K562 (cell line): Measurements from ENCODE around the gene FOXN1. TPM values are rescaled to one million over a fixed set of nuclear protein-coding genes. Genes with fewer than 3 reads are reported as not detected.

Experiments used
- HNRNPLL ChIP-seq: fragments of 200-400 bp; formaldehyde crosslinking; IDR thresholded peaks from 2 replicates; pipeline ENCODE4 v1.6.1; 2017; ENCODE audit warnings: low read length, low read depth, mild to moderate bottlenecking; ENCODE audit not compliant: poor library complexity, severe bottlenecking
- KLF6 ChIP-seq: fragments of 250-450 bp; sonication (Bioruptor Pico); IDR thresholded peaks from 2 replicates; pipeline ENCODE4 v1.4.0; 2020; ENCODE audit warnings: mild to moderate bottlenecking, moderate library complexity, borderline replicate concordance
- LARP7 ChIP-seq: fragments of 450-650 bp; IDR thresholded peaks from 2 replicates; pipeline ENCODE4 v1.6.1; 2016
- MBD2 ChIP-seq: sonication (generic); IDR thresholded peaks from 2 replicates; pipeline ENCODE4 v1.6.1; 2016; ENCODE audit warnings: low read depth, borderline replicate concordance
- MXI1 ChIP-seq: IDR thresholded peaks from 2 replicates; pipeline ENCODE4 v1.6.1; 2011; ENCODE audit warnings: low read depth, mild to moderate bottlenecking, improper control_type of control experiment, low read length
- OTX1 ChIP-seq: fragments of 450-650 bp; formaldehyde crosslinking; IDR thresholded peaks from 2 replicates; pipeline ENCODE4 v1.4.0; 2022; ENCODE audit warnings: mild to moderate bottlenecking
- PCBP2 ChIP-seq: fragments of 200-400 bp; formaldehyde crosslinking; IDR thresholded peaks from 2 replicates; pipeline ENCODE4 v1.6.1; 2018; ENCODE audit warnings: low read length, low read depth, mild to moderate bottlenecking, moderate library complexity; ENCODE audit not compliant: poor library complexity, severe bottlenecking
- RAD51 ChIP-seq: fragments of 450-650 bp; IDR thresholded peaks from 2 replicates; pipeline ENCODE4 v1.7.1; 2016; ENCODE audit warnings: low read depth, mild to moderate bottlenecking, borderline replicate concordance
- STAG1 ChIP-seq: sonication (generic); formaldehyde crosslinking; IDR thresholded peaks from 2 replicates; pipeline ENCODE4 v1.5.0; 2020; ENCODE audit warnings: missing genetic modification reagents, borderline replicate concordance
- TBL1XR1 ChIP-seq, 2 experiments: IDR thresholded peaks; 2 replicates each; pipeline ENCODE4 v1.6.1; 2012; ENCODE audit warnings: improper control_type of control experiment in 2 of 2, low read length in 2 of 2, mild to moderate bottlenecking in 1 of 2
- TEAD1 ChIP-seq, 2 experiments: fragments of 450-650 bp in 1 of 2; sonication (generic) in 1 of 2; formaldehyde crosslinking; IDR thresholded peaks; 2 replicates each; pipeline versions ENCODE4 v1.4.0 to v1.8.0; 2020 to 2022; ENCODE audit warnings: mild to moderate bottlenecking in 2 of 2, missing genetic modification reagents in 1 of 2
- ZNF324 ChIP-seq: fragments of 250-450 bp; sonication (Bioruptor Pico); IDR thresholded peaks from 2 replicates; pipeline ENCODE4 v1.4.0; 2020; ENCODE audit warnings: mild to moderate bottlenecking
- polyA plus RNA-seq, 8 experiments: library from polyadenylated mRNA; depleted of rRNA in 4 of 8; stranded (reverse) in 5 of 8; unstranded in 3 of 8; fragments of >200 nt; fragmentation: Nextera tagmentation in 2 of 8; fragmentation: Illumina TruSeq in 1 of 8; extraction: Ambion mirVana in 2 of 8; extraction: Trizol in 1 of 8; gene quantifications; 2 replicates each; pipeline versions ENCODE4 v1.2.1 to v1.2.3, GENCODE V29; 2011 to 2014; ENCODE audit warnings: inconsistent platforms in 1 of 8, missing spikeins in 1 of 8
- total RNA-seq, 7 experiments: library from RNA; depleted of rRNA in 6 of 7; stranded (reverse); fragments of >200 nt in 6 of 7; fragmentation: Illumina TruSeq in 2 of 7; extraction: Trizol in 2 of 7; gene quantifications; 2 replicates each; pipeline versions ENCODE4 v1.2.1 to v1.2.3, GENCODE V29; 2011 to 2021; ENCODE audit warnings: low replicate concordance in 1 of 7
- TF ChIP-seq, protein P1 (sequence below), 2 experiments: fragments of 150-350 bp in 1 of 2; IDR thresholded peaks; 2 replicates each; pipeline ENCODE4 v1.6.1; 2012 to 2016; ENCODE audit warnings: low read depth in 2 of 2, low read length in 2 of 2, mild to moderate bottlenecking in 1 of 2, moderate library complexity in 1 of 2
- TF ChIP-seq, protein P2 (sequence below): fragments of 450-650 bp; IDR thresholded peaks from 2 replicates; pipeline ENCODE4 v1.6.1; 2016; ENCODE audit warnings: low read depth
- TF ChIP-seq, protein P3 (sequence below): sonication (generic); formaldehyde crosslinking; IDR thresholded peaks from 2 replicates; pipeline ENCODE4 v1.9.0; 2022; ENCODE audit warnings: mild to moderate bottlenecking, missing genetic modification reagents

Gene FOXN1
- total and polyA plus RNA-seq, 9 of the 15 experiments (the other 6 are each of a cell fraction or from before 2014, with no cell fraction given): not detected

DNA sequence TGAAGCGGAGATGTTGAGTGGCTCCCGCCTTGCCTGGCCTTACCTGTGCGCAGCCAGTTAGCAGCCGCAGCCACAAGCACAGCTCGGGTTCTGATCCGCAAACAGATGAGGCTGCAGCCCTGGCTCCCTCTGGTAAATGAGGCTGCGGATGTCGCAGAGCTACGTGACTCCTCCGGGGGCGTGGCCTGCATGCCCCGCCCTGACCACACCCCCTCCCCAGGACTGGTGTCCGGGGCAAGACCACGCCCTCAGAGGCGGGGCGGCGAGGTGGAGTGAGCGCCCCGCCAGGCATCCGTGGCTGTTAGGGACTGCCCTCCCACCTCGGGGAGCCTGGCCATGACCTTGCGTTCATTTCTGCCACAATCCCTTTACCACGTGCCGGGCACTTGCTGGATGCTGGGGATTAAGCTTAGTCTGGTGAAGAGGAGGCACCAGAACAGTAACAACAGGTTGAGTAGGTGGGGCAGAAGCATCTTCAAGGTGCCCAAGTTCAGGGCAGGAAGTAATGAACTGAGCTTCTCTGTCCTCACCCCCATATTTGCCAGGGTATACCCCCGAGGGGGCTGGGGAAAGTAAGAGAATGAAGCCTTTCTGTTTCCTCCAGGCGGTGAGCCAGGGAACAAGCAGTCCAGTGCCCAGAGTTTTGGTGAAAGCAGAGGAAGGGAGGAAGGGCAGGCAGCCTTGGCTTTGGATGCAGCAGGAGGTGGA lies 70.8 kb downstream of the FOXN1 start, which contains the start of gene ALDOC (continued):
- TF ChIP-seq, protein P1, sequence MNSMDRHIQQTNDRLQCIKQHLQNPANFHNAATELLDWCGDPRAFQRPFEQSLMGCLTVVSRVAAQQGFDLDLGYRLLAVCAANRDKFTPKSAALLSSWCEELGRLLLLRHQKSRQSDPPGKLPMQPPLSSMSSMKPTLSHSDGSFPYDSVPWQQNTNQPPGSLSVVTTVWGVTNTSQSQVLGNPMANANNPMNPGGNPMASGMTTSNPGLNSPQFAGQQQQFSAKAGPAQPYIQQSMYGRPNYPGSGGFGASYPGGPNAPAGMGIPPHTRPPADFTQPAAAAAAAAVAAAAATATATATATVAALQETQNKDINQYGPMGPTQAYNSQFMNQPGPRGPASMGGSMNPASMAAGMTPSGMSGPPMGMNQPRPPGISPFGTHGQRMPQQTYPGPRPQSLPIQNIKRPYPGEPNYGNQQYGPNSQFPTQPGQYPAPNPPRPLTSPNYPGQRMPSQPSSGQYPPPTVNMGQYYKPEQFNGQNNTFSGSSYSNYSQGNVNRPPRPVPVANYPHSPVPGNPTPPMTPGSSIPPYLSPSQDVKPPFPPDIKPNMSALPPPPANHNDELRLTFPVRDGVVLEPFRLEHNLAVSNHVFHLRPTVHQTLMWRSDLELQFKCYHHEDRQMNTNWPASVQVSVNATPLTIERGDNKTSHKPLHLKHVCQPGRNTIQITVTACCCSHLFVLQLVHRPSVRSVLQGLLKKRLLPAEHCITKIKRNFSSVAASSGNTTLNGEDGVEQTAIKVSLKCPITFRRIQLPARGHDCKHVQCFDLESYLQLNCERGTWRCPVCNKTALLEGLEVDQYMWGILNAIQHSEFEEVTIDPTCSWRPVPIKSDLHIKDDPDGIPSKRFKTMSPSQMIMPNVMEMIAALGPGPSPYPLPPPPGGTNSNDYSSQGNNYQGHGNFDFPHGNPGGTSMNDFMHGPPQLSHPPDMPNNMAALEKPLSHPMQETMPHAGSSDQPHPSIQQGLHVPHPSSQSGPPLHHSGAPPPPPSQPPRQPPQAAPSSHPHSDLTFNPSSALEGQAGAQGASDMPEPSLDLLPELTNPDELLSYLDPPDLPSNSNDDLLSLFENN (IDR thresholded peaks at IDR 0.05; ENCODE audit: low read depth in 2 of 2, low read length in 2 of 2): 0 out of 4 replicates have a peak, but pooled peaks of 1 of the 2 experiments have one; percentile 27
- TF ChIP-seq TEAD1 (CRISPR knock-in tag; IDR thresholded peaks at IDR 0.05) (no peak), PCBP2 (no peak), LARP7 (peak; percentile 66; the same call in 1 of the 2 replicates), HNRNPLL (peak; percentile 57), MXI1 (0 out of 2 replicates have a peak, but pooled peaks have one; percentile 42), KLF6 (CRISPR knock-in tag) (no peak), MBD2 (peak; percentile 44; the same call in 1 of the 2 replicates), TBL1XR1 (IDR thresholded peaks at IDR 0.05; ENCODE audit: low read length in 2 of 2) (0 out of 4 replicates have a peak, but pooled peaks of 1 of the 2 experiments have one; percentile 40), ZNF324 (no peak), OTX1 (CRISPR knock-in tag) (0 out of 2 replicates have a peak, but pooled peaks have one; percentile 7), STAG1 (CRISPR knock-in tag) (no peak), RAD51 (peak; percentile 78)
- TF ChIP-seq, protein P2, sequence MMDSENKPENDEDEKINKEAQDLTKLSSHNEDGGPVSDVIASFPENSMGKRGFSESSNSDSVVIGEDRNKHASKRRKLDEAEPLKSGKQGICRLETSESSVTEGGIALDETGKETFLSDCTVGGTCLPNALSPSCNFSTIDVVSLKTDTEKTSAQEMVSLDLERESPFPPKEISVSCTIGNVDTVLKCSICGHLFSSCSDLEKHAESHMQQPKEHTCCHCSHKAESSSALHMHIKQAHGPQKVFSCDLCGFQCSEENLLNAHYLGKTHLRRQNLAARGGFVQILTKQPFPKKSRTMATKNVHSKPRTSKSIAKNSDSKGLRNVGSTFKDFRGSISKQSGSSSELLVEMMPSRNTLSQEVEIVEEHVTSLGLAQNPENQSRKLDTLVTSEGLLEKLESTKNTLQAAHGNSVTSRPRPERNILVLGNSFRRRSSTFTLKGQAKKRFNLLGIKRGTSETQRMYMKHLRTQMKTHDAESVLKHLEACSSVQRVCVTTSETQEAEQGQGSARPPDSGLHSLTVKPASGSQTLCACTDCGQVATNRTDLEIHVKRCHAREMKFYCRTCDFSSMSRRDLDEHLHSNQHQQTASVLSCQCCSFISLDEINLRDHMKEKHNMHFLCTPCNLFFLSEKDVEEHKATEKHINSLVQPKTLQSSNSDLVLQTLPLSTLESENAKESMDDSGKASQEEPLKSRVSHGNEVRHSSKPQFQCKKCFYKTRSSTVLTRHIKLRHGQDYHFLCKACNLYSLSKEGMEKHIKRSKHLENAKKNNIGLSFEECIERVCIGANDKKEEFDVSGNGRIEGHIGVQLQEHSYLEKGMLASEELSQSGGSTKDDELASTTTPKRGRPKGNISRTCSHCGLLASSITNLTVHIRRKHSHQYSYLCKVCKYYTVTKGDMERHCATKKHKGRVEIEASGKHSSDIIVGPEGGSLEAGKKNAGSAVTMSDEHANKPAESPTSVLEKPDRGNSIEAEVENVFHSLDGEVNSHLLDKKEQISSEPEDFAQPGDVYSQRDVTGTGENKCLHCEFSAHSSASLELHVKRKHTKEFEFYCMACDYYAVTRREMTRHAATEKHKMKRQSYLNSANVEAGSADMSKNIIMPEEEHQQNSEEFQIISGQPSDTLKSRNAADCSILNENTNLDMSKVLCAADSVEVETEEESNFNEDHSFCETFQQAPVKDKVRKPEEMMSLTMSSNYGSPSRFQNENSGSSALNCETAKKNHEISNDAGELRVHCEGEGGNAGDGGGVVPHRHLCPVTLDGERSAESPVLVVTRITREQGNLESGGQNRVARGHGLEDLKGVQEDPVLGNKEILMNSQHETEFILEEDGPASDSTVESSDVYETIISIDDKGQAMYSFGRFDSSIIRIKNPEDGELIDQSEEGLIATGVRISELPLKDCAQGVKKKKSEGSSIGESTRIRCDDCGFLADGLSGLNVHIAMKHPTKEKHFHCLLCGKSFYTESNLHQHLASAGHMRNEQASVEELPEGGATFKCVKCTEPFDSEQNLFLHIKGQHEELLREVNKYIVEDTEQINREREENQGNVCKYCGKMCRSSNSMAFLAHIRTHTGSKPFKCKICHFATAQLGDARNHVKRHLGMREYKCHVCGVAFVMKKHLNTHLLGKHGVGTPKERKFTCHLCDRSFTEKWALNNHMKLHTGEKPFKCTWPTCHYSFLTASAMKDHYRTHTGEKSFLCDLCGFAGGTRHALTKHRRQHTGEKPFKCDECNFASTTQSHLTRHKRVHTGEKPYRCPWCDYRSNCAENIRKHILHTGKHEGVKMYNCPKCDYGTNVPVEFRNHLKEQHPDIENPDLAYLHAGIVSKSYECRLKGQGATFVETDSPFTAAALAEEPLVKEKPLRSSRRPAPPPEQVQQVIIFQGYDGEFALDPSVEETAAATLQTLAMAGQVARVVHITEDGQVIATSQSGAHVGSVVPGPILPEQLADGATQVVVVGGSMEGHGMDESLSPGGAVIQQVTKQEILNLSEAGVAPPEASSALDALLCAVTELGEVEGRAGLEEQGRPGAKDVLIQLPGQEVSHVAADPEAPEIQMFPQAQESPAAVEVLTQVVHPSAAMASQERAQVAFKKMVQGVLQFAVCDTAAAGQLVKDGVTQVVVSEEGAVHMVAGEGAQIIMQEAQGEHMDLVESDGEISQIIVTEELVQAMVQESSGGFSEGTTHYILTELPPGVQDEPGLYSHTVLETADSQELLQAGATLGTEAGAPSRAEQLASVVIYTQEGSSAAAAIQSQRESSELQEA: peak; percentile 68; the same call in 1 of the 2 replicates
- TF ChIP-seq, protein P3, sequence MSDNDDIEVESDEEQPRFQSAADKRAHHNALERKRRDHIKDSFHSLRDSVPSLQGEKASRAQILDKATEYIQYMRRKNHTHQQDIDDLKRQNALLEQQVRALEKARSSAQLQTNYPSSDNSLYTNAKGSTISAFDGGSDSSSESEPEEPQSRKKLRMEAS (CRISPR knock-in tag): peak; percentile 94
